GM12891 (cell line): Measurements from ENCODE around the gene B4GALT5.

Source experiments
- POLR2A ChIP-seq: IDR thresholded peaks from 2 replicates; pipeline ENCODE4 v1.6.1; 2011; ENCODE audit warnings: low read depth, low read length, control low read depth
- POLR2AphosphoS5 ChIP-seq: IDR thresholded peaks from 2 replicates; pipeline ENCODE4 v1.6.1; 2011; ENCODE audit warnings: low read depth, low read length, control low read depth
- POU2F2 ChIP-seq: IDR thresholded peaks from 2 replicates; pipeline ENCODE4 v1.6.1; 2011; ENCODE audit warnings: low read depth, mild to moderate bottlenecking, control low read depth, low read length, moderate library complexity
- SPI1 ChIP-seq: IDR thresholded peaks from 2 replicates; pipeline ENCODE4 v1.6.1; 2011; ENCODE audit warnings: low read depth, low read length, control low read depth
- TAF1 ChIP-seq: IDR thresholded peaks from 2 replicates; pipeline ENCODE4 v1.6.1; 2011; ENCODE audit warnings: low read depth, low read length, control low read depth

GRCh38 chr20:49747707-49748524 is 34.2 kb upstream of the B4GALT5 start:
- TF ChIP-seq TAF1 (no peak), POLR2A (no peak), POLR2AphosphoS5 (no peak), POU2F2 (no peak), SPI1 (no peak)
